GM18867 (cell line): ENCODE results near the gene MYO1E.

Source experiments
- ATAC-seq: cut with Tn5 transposase; IDR thresholded peaks from one replicate; pipeline ENCODE4 v1.9.1; 2021; ENCODE audit warnings: mild to moderate bottlenecking, moderate library complexity; ENCODE audit not compliant: unreplicated experiment

Gene MYO1E

DNA sequence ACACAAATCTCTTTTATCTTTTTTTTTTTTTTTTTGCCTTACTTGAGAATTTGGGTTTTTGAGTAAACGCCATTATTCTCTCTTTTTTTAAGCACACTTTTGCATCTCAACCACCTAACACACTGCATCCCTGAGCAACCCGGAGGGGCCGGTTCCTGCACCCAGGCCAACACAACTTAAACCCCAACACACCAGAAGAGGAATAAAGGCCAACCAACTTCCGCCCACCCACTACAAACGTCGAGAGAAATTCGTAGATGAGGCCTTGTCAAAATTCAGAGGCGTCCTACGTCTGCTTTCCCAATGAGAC is 268.1 kb downstream of the MYO1E start:
- no peak for ATAC-seq

DNA sequence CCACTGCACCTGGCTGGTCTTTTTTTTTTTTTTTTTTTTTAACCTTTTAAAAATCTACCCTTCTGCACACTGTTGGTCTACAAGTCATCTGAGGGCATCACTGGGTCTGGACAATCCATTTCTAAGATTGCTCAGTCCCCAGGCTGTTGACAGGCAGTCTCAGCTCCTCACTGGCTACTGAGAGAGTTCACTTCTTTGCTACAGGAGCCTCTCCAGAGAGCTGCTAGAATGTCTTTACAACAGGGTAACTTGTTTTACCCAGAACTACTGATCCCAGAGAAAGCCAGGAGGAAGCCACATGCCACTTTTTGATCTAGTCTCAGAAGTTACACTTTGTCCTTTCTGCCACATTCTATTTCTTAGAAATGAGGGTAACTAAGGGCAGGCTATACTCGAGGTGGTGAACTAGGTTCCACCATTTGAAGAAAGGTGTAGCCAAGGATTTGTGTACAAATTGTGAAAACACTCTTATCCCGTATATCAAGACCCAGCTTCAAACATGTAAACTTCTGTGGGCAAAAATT is 273.4 kb downstream of the MYO1E start:
- no peak for ATAC-seq

DNA sequence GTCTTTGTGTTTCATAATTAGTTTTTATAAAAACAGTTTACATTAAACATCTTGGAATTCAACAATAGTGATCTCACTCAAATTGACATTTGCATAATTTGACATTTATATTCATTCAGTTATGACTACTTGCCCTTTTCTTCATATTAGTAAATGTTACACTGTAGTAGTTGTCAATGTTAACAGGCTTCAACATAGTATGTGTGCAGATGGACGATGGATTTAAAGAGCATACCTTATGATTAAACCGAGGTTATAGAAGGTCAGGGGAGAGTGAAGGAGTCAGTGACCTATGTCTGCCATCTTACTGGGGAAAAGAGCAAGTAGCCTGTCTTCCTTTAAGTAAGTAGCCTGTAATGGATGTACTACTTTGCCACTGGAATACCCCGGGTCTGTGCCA is 276.2 kb downstream of the MYO1E start:
- ATAC-seq = no peak

DNA sequence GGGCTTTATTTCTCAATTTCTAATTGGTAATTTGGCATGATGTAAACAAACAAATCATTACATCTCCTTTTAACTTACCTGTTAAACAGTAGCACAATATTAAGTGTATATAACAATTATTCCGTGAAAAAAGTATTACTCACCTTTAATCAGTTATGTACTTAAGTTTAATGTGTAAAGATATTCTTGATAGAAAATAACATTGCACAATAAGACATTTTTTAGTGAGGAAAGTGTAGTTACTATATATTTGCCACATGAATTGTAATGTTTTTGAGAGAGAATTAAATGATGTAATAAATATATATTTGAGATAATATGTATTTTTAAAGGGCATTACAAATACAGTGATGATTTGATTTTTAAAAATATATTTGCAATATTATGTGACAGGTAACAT is 278.6 kb downstream of the MYO1E start:
- ATAC-seq = no peak

- no peak for ATAC-seq
These were observed 284.9 kb downstream of the MYO1E start for GRCh38 chr15:59087731-59088130.
